Liver (tissue), 9 donors: Measurements from ENCODE around the gene POFUT2. TPM values are rescaled to one million over a fixed set of nuclear protein-coding genes. Genes with fewer than 3 reads are reported as not detected.

Experiments
- DNase-seq: peaks from one replicate; pipeline ENCODE4 v3.0.0-alpha.2; 2017; ENCODE audit warnings: low spot score
- H3K27ac ChIP-seq, 2 donors: one replicate each; pipeline ENCODE4 v1.7.0; 2013; ENCODE audit warnings: inconsistent platforms in 2 of 2, low read length in 2 of 2, control low read depth in 1 of 2, low read depth in 1 of 2, mild to moderate bottlenecking in 1 of 2
- H3K27me3 ChIP-seq, 4 donors: one replicate each; pipeline versions ENCODE4 v1.6.1 to v1.7.0; 2013; ENCODE audit warnings: low read length in 3 of 4, inconsistent platforms in 1 of 4, mild to moderate bottlenecking in 1 of 4, moderate library complexity in 1 of 4; ENCODE audit not compliant: control insufficient read depth in 4 of 4, insufficient read depth in 4 of 4
- H3K36me3 ChIP-seq, 4 donors: one replicate each; pipeline versions ENCODE4 v1.6.1 to v1.7.0; 2013; ENCODE audit warnings: low read length in 3 of 4, mild to moderate bottlenecking in 3 of 4, low read depth in 1 of 4, moderate library complexity in 1 of 4; ENCODE audit not compliant: control insufficient read depth in 4 of 4, insufficient read depth in 3 of 4
- H3K4me1 ChIP-seq, 4 donors: one replicate each; pipeline versions ENCODE4 v1.6.1 to v1.7.0; 2013; ENCODE audit warnings: low read length in 3 of 4, mild to moderate bottlenecking in 3 of 4, moderate library complexity in 1 of 4; ENCODE audit not compliant: control insufficient read depth in 4 of 4, insufficient read depth in 4 of 4
- H3K4me3 ChIP-seq, 3 donors: one replicate each; pipeline versions ENCODE4 v1.6.1 to v1.7.0; 2013; ENCODE audit warnings: low read length in 3 of 3, control low read depth in 1 of 3, low read depth in 1 of 3, mild to moderate bottlenecking in 1 of 3
- H3K9ac ChIP-seq, 2 donors: one replicate each; pipeline ENCODE4 v1.7.0; 2013; ENCODE audit warnings: low read length in 2 of 2, mild to moderate bottlenecking in 2 of 2, moderate library complexity in 2 of 2, control low read depth in 1 of 2, low read depth in 1 of 2
- H3K9me3 ChIP-seq, 4 donors: one replicate each; pipeline versions ENCODE4 v1.6.1 to v1.7.0; 2013; ENCODE audit warnings: low read length in 3 of 4; ENCODE audit not compliant: control insufficient read depth in 4 of 4
- ATF3 ChIP-seq: IDR thresholded peaks from 2 replicates; pipeline ENCODE4 v1.6.1; 2016; ENCODE audit warnings: antibody characterized with exemption
- CTCF ChIP-seq: fragments of 150-350 bp; IDR thresholded peaks from 2 replicates; pipeline ENCODE4 v1.5.1; 2017; ENCODE audit warnings: improper control_type of control experiment, low read depth, low read length; ENCODE audit not compliant: missing input control
- EGR1 ChIP-seq, 2 donors: IDR thresholded peaks; 2 replicates each; pipeline ENCODE4 v1.6.1; 2016 to 2018; ENCODE audit warnings: antibody characterized with exemption in 2 of 2, low read depth in 2 of 2
- FOXA1 ChIP-seq: IDR thresholded peaks from 2 replicates; pipeline ENCODE4 v1.6.1; 2016; ENCODE audit warnings: antibody characterized with exemption
- FOXA2 ChIP-seq: IDR thresholded peaks from 2 replicates; pipeline ENCODE4 v1.6.1; 2016; ENCODE audit warnings: antibody characterized with exemption
- GABPA ChIP-seq, 2 donors: IDR thresholded peaks in 1 of 2; conservative IDR thresholded peaks in 1 of 2; 2 replicates each; pipeline ENCODE4 v1.6.1; 2016; ENCODE audit warnings: antibody characterized with exemption in 2 of 2, mild to moderate bottlenecking in 1 of 2, moderate library complexity in 1 of 2
- HNF4A ChIP-seq, 2 donors: conservative IDR thresholded peaks; 2 replicates each; pipeline ENCODE4 v1.6.1; 2016; ENCODE audit warnings: antibody characterized with exemption in 2 of 2, mild to moderate bottlenecking in 2 of 2
- HNF4G ChIP-seq: IDR thresholded peaks from 2 replicates; pipeline ENCODE4 v1.6.1; 2016; ENCODE audit warnings: antibody characterized with exemption
- JUND ChIP-seq, 2 donors: IDR thresholded peaks; 2 replicates each; pipeline ENCODE4 v1.6.1; 2016; ENCODE audit warnings: antibody characterized with exemption in 2 of 2
- NR2F2 ChIP-seq: IDR thresholded peaks from 2 replicates; pipeline ENCODE4 v1.6.1; 2016; ENCODE audit warnings: antibody characterized with exemption
- RAD21 ChIP-seq, 2 donors: IDR thresholded peaks; 2 replicates each; pipeline ENCODE4 v1.6.1; 2016; ENCODE audit warnings: antibody characterized with exemption in 2 of 2, mild to moderate bottlenecking in 2 of 2
- RXRA ChIP-seq, 2 donors: IDR thresholded peaks; 2 replicates each; pipeline ENCODE4 v1.6.1; 2017 to 2018; ENCODE audit warnings: antibody characterized with exemption in 2 of 2, mild to moderate bottlenecking in 1 of 2
- SP1 ChIP-seq: IDR thresholded peaks from 2 replicates; pipeline ENCODE4 v1.6.1; 2018; ENCODE audit warnings: antibody characterized with exemption, mild to moderate bottlenecking
- TAF1 ChIP-seq: conservative IDR thresholded peaks from 2 replicates; pipeline ENCODE4 v1.6.1; 2016; ENCODE audit warnings: antibody characterized with exemption, mild to moderate bottlenecking
- YY1 ChIP-seq: IDR thresholded peaks from 2 replicates; pipeline ENCODE4 v1.6.1; 2016; ENCODE audit warnings: antibody characterized with exemption, mild to moderate bottlenecking
- WGBS: extraction: QIAGEN DNeasy Blood & Tissue Kit; methylation state at CpG from one replicate; pipeline ENCODE4 v1.1.7; 2013; 5-methylcytosine and 5-hydroxymethylcytosine counted together
- polyA plus RNA-seq, 2 donors: library from polyadenylated mRNA; stranded (reverse) in 1 of 2; unstranded in 1 of 2; fragments of 200-250 nt in 1 of 2; fragments of >200 nt in 1 of 2; fragmentation: Nextera tagmentation in 1 of 2; extraction: Ambion mirVana in 1 of 2; gene quantifications; one replicate each; pipeline versions ENCODE4 v1.2.1 to v1.2.3, GENCODE V29; 2013 to 2015
- total RNA-seq, 2 donors: library from RNA; depleted of rRNA; stranded (reverse); fragments of >200 nt; gene quantifications; one replicate each; pipeline ENCODE4 v1.2.3, GENCODE V29; 2014
- TF ChIP-seq, protein P1 (sequence below): IDR thresholded peaks from 2 replicates; pipeline ENCODE4 v1.6.1; 2016; ENCODE audit warnings: antibody characterized with exemption
- TF ChIP-seq, protein P2 (sequence below): IDR thresholded peaks from 2 replicates; pipeline ENCODE4 v1.6.1; 2016; ENCODE audit warnings: antibody characterized with exemption, mild to moderate bottlenecking
- TF ChIP-seq, protein P3 (sequence below): IDR thresholded peaks from 2 replicates; pipeline ENCODE4 v1.6.1; 2016; ENCODE audit warnings: antibody characterized with exemption
- donor health status: healthy.
- donor health status: healthy.
- donor health status: healthy.
- donor health status: healthy.
- donor health status: healthy.

The POFUT2 gene
- total and polyA plus RNA-seq, 4 donors = 3.3 to 15.6 (median 7.9) TPM

- TF ChIP-seq FOXA2 (no peak), SP1 (no peak), YY1 (no peak), EGR1 (IDR thresholded peaks at IDR 0.05; ENCODE audit: low read depth in 2 of 2) (no peak), GABPA (IDR thresholded peaks at IDR 0.05 in 1 of 2, conservative IDR thresholded peaks at IDR 0.05 in 1 of 2) (no peak), HNF4A (conservative IDR thresholded peaks at IDR 0.05) (no peak), FOXA1 (no peak), HNF4G (no peak), RXRA (IDR thresholded peaks at IDR 0.05) (no peak), TAF1 (no peak)
- TF ChIP-seq, protein P1, sequence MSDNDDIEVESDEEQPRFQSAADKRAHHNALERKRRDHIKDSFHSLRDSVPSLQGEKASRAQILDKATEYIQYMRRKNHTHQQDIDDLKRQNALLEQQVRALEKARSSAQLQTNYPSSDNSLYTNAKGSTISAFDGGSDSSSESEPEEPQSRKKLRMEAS = no peak
Measured at GRCh38 chr21:45219517-45219916, 68.2 kb downstream of the POFUT2 start (continued).

GRCh38 chr21:45217010-45217409 is 70.7 kb downstream of the POFUT2 start:
- 85% methylated on average over 1 of the region's 1 CpG for WGBS

More at GRCh38 chr21:45217010-45217409, 70.7 kb downstream of the POFUT2 start:
- DNase-seq = no peak
- peaks cover 0 to 7% (median 1%) of the 10 kb centered on the region in 4 donors for H3K36me3 ChIP-seq
- no peaks in the 10 kb centered on the region for H3K9me3 ChIP-seq
- TF ChIP-seq ATF3 (no peak), TAF1 (no peak), EGR1 (IDR thresholded peaks at IDR 0.05; ENCODE audit: low read depth in 2 of 2) (no peak), JUND (IDR thresholded peaks at IDR 0.05) (no peak), RXRA (IDR thresholded peaks at IDR 0.05) (no peak), HNF4G (no peak), YY1 (no peak), SP1 (no peak), NR2F2 (no peak), CTCF (no peak), RAD21 (IDR thresholded peaks at IDR 0.05) (no peak), GABPA (IDR thresholded peaks at IDR 0.05 in 1 of 2, conservative IDR thresholded peaks at IDR 0.05 in 1 of 2) (no peak), HNF4A (conservative IDR thresholded peaks at IDR 0.05) (no peak), FOXA1 (no peak), FOXA2 (no peak)
- TF ChIP-seq, protein P2, sequence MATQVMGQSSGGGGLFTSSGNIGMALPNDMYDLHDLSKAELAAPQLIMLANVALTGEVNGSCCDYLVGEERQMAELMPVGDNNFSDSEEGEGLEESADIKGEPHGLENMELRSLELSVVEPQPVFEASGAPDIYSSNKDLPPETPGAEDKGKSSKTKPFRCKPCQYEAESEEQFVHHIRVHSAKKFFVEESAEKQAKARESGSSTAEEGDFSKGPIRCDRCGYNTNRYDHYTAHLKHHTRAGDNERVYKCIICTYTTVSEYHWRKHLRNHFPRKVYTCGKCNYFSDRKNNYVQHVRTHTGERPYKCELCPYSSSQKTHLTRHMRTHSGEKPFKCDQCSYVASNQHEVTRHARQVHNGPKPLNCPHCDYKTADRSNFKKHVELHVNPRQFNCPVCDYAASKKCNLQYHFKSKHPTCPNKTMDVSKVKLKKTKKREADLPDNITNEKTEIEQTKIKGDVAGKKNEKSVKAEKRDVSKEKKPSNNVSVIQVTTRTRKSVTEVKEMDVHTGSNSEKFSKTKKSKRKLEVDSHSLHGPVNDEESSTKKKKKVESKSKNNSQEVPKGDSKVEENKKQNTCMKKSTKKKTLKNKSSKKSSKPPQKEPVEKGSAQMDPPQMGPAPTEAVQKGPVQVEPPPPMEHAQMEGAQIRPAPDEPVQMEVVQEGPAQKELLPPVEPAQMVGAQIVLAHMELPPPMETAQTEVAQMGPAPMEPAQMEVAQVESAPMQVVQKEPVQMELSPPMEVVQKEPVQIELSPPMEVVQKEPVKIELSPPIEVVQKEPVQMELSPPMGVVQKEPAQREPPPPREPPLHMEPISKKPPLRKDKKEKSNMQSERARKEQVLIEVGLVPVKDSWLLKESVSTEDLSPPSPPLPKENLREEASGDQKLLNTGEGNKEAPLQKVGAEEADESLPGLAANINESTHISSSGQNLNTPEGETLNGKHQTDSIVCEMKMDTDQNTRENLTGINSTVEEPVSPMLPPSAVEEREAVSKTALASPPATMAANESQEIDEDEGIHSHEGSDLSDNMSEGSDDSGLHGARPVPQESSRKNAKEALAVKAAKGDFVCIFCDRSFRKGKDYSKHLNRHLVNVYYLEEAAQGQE = no peak
- TF ChIP-seq, protein P1 = no peak
- TF ChIP-seq, protein P3, sequence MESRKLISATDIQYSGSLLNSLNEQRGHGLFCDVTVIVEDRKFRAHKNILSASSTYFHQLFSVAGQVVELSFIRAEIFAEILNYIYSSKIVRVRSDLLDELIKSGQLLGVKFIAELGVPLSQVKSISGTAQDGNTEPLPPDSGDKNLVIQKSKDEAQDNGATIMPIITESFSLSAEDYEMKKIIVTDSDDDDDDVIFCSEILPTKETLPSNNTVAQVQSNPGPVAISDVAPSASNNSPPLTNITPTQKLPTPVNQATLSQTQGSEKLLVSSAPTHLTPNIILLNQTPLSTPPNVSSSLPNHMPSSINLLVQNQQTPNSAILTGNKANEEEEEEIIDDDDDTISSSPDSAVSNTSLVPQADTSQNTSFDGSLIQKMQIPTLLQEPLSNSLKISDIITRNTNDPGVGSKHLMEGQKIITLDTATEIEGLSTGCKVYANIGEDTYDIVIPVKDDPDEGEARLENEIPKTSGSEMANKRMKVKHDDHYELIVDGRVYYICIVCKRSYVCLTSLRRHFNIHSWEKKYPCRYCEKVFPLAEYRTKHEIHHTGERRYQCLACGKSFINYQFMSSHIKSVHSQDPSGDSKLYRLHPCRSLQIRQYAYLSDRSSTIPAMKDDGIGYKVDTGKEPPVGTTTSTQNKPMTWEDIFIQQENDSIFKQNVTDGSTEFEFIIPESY = no peak
- no peaks in the 10 kb centered on the region for H3K27me3 ChIP-seq
- H3K9ac ChIP-seq = no peak overlapping the region
- H3K4me1 ChIP-seq = peaks cover 0 to 2% (median 0%) of the 10 kb centered on the region in 4 donors
- H3K4me3 ChIP-seq = no peak overlapping the region
- H3K27ac ChIP-seq = no peak overlapping the region
